Progenitor cell of endocrine pancreas (in vitro differentiated cells): Measurements from ENCODE around the gene PCDHB16. TPM values are rescaled to one million over a fixed set of nuclear protein-coding genes. Genes with fewer than 3 reads are reported as not detected.
"Not testable (repeated sequence)": the region's sequence is repeated elsewhere in the genome, so short reads cannot be mapped to it uniquely, and the experiment has no call there.

Experiments
- DNase-seq: peaks from one replicate; pipeline ENCODE4 v3.0.0; 2021; ENCODE audit warnings: low spot score; ENCODE audit not compliant: unreplicated experiment
- H3K27ac Mint-ChIP-seq: 2 replicates; pipeline ENCODE4 v1.8.0; 2021; ENCODE audit warnings: mild to moderate bottlenecking, moderate library complexity, mixed read lengths
- H3K27me3 Mint-ChIP-seq: 2 replicates; pipeline ENCODE4 v1.8.0; 2021; ENCODE audit warnings: mixed read lengths
- H3K36me3 Mint-ChIP-seq: 2 replicates; pipeline ENCODE4 v1.8.0; 2022; ENCODE audit warnings: mixed read lengths; ENCODE audit not compliant: insufficient read depth
- H3K4me1 Mint-ChIP-seq: 2 replicates; pipeline ENCODE4 v1.8.0; 2021; ENCODE audit warnings: low read depth, mixed read lengths
- H3K4me3 Mint-ChIP-seq: 2 replicates; pipeline ENCODE4 v1.8.0; 2021; ENCODE audit warnings: low read depth, mild to moderate bottlenecking, moderate library complexity, mixed read lengths
- H3K9me3 Mint-ChIP-seq: 2 replicates; pipeline ENCODE4 v1.8.0; 2021; ENCODE audit warnings: low read depth, mixed read lengths
- total RNA-seq: library from RNA; stranded (reverse); gene quantifications from 2 replicates; pipeline ENCODE4 v1.2.1, GENCODE V29; 2021
- TF ChIP-seq, protein P1 (sequence below): fragments of 200-600 bp; sonication (generic); IDR thresholded peaks from one replicate; pipeline ENCODE4 v1.5.0; 2021; ENCODE audit warnings: antibody characterized with exemption, mild to moderate bottlenecking; ENCODE audit not compliant: unreplicated experiment

PCDHB16 gene
- total RNA-seq, 1 donor from 2014 or later: 11.9 TPM

DNA sequence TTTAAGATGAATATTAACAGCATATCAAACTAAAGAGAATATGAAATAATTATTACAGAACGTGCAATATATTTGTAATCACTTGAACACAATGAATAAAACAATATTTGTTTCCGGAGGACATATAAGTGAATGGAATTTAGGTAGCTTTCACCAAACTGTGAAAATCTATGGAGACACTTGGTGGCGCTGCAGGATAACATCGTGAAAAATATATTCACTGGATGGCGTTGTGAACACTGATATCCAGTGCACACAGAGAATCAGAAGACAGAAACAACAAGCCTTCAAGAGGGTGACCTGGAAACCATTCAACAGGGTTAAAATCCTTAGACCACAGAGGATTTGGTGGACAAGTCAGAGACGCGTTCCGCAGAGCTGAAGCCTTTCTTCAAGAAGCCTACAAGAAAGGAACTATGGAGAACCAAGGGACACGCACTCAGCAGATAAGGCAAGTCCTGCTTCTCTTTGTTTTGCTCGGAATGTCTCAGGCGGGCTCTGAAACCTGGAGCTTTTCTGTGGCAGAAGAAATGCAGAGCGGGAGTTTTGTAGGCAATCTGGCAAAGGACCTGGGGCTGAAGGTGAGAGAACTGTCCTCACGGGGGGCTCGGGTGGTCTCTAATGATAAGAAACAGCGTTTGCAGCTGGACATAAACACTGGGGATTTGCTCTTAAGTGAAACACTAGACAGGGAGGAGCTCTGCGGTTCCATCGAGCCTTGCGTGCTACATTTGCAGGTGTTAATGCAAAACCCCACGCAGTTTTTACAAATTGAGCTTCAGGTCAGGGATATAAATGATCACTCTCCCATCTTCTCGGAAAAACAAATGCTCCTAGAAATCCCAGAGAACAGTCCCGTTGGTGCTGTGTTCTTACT, 17.4 kb downstream of the PCDHB16 start, which contains the start of gene PCDHB11:
Gene PCDHB11, plus strand, starts transcription at position 269 of the 877 bp plus-strand sequence. Its CDS starts 148 bp downstream, at position 417.
- no peaks in the 10 kb centered on the region for H3K4me1 Mint-ChIP-seq
- no peaks in the 10 kb centered on the region for H3K27me3 Mint-ChIP-seq
- H3K9me3 Mint-ChIP-seq: peaks cover 34% of the 10 kb centered on the region
- DNase-seq: no peak
- H3K4me3 Mint-ChIP-seq: peak within 1 kb of the TSS; percentile 63
- H3K36me3 Mint-ChIP-seq: peaks cover 27% of the 10 kb centered on the region
- H3K27ac Mint-ChIP-seq: peak within 1 kb of the TSS; percentile 83
- TF ChIP-seq, protein P1, sequence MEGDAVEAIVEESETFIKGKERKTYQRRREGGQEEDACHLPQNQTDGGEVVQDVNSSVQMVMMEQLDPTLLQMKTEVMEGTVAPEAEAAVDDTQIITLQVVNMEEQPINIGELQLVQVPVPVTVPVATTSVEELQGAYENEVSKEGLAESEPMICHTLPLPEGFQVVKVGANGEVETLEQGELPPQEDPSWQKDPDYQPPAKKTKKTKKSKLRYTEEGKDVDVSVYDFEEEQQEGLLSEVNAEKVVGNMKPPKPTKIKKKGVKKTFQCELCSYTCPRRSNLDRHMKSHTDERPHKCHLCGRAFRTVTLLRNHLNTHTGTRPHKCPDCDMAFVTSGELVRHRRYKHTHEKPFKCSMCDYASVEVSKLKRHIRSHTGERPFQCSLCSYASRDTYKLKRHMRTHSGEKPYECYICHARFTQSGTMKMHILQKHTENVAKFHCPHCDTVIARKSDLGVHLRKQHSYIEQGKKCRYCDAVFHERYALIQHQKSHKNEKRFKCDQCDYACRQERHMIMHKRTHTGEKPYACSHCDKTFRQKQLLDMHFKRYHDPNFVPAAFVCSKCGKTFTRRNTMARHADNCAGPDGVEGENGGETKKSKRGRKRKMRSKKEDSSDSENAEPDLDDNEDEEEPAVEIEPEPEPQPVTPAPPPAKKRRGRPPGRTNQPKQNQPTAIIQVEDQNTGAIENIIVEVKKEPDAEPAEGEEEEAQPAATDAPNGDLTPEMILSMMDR: peak; percentile 32

DNA sequence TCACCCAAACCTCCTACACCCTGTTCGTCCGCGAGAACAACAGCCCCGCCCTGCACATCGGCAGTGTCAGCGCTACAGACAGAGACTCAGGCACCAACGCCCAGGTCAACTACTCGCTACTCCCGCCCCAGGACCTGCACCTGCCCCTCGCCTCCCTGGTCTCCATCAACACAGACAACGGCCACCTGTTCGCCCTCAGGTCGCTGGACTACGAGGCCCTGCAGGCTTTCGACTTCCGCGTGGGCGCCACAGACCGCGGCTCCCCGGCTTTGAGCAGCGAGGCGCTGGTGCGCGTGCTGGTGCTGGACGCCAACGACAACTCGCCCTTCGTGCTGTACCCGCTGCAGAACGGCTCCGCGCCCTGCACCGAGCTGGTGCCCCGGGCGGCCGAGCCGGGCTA, 18.9 kb downstream of the PCDHB16 start:
- H3K27me3 Mint-ChIP-seq, DNase-seq, H3K27ac Mint-ChIP-seq, H3K4me1 Mint-ChIP-seq, H3K4me3 Mint-ChIP-seq: not testable (repeated sequence)
- peaks cover 26% of the 10 kb centered on the region for H3K36me3 Mint-ChIP-seq
- H3K9me3 Mint-ChIP-seq: peaks cover 30% of the 10 kb centered on the region

DNA sequence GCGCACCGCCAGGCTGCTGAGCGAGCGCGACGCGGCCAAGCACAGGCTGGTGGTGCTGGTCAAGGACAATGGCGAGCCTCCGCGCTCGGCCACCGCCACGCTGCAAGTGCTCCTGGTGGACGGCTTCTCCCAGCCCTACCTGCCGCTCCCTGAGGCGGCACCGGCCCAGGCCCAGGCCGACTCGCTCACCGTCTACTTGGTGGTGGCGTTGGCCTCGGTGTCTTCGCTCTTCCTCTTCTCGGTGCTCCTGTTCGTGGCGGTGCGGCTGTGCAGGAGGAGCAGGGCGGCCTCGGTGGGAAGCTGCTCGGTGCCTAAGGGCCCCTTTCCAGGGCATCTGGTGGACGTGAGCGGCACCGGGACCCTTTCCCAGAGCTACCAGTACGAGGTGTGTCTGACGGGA, 19.5 kb downstream of the PCDHB16 start:
- not testable (repeated sequence) for H3K4me1 Mint-ChIP-seq, H3K27ac Mint-ChIP-seq, DNase-seq, H3K27me3 Mint-ChIP-seq
- Mint-ChIP-seq H3K9me3 (peaks cover 24% of the 10 kb centered on the region), H3K36me3 (peaks cover 24% of the 10 kb centered on the region), H3K4me3 (peak overlapping the region; percentile 19)

DNA sequence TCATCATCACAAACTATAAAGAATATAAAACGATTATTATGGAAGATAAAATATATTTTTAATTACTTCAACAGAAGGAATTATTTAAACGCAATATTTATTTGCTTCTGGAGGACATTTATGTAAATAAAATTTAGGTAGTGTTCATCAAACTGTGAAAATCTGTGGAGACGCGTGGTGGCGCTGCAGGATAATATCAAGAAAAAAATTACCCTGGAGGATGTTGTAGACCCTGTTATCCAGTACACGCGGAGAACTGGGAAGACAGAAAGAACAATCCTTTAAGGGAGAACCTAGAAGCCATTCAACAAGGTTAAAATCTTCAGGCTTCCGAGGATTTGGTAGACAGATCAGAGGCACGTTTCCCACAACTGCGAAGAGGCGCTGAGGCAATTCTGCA, 26.3 kb downstream of the PCDHB16 start, which contains the start of gene PCDHB12:
Gene PCDHB12, plus strand, starts transcription at position 242 of the 400 bp plus-strand sequence. CDS start 189 bp downstream, outside the sequence.
- Mint-ChIP-seq H3K27me3 (no peaks in the 10 kb centered on the region), H3K9me3 (peaks cover 30% of the 10 kb centered on the region), H3K27ac (peak within 1 kb of the TSS; percentile 76), H3K4me1 (no peaks in the 10 kb centered on the region), H3K4me3 (peak within 1 kb of the TSS; percentile 74), H3K36me3 (peaks cover 25% of the 10 kb centered on the region)
- TF ChIP-seq, protein P1: peak; percentile 41
- DNase-seq: no peak

DNA sequence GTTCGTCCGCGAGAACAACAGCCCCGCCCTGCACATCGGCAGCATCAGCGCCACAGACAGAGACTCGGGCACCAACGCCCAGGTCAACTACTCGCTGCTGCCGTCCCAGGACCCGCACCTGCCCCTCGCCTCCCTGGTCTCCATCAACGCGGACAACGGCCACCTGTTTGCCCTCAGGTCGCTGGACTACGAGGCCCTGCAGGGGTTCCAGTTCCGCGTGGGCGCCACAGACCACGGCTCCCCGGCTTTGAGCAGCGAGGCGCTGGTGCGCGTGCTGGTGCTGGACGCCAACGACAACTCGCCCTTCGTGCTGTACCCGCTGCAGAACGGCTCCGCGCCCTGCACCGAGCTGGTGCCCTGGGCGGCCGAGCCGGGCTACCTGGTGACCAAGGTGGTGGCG, 28.1 kb downstream of the PCDHB16 start:
- not testable (repeated sequence) for H3K4me3 Mint-ChIP-seq, H3K27me3 Mint-ChIP-seq, H3K27ac Mint-ChIP-seq, DNase-seq, H3K4me1 Mint-ChIP-seq
- H3K9me3 Mint-ChIP-seq: peaks cover 38% of the 10 kb centered on the region
- peaks cover 36% of the 10 kb centered on the region for H3K36me3 Mint-ChIP-seq

DNA sequence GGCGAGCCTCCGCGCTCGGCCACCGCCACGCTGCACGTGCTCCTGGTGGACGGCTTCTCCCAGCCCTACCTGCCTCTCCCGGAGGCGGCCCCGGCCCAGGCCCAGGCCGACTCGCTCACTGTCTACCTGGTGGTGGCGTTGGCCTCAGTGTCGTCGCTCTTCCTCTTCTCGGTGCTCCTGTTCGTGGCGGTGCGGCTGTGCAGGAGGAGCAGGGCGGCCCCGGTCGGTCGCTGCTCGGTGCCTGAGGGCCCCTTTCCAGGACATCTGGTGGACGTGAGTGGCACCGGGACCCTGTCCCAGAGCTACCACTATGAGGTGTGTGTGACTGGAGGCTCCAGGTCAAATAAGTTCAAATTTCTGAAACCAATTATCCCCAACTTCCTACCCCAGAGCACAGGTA, 28.7 kb downstream of the PCDHB16 start:
- not testable (repeated sequence) for H3K4me1 Mint-ChIP-seq, DNase-seq, H3K4me3 Mint-ChIP-seq, H3K27me3 Mint-ChIP-seq, H3K27ac Mint-ChIP-seq
- H3K36me3 Mint-ChIP-seq: peaks cover 35% of the 10 kb centered on the region
- H3K9me3 Mint-ChIP-seq: peaks cover 39% of the 10 kb centered on the region

DNA sequence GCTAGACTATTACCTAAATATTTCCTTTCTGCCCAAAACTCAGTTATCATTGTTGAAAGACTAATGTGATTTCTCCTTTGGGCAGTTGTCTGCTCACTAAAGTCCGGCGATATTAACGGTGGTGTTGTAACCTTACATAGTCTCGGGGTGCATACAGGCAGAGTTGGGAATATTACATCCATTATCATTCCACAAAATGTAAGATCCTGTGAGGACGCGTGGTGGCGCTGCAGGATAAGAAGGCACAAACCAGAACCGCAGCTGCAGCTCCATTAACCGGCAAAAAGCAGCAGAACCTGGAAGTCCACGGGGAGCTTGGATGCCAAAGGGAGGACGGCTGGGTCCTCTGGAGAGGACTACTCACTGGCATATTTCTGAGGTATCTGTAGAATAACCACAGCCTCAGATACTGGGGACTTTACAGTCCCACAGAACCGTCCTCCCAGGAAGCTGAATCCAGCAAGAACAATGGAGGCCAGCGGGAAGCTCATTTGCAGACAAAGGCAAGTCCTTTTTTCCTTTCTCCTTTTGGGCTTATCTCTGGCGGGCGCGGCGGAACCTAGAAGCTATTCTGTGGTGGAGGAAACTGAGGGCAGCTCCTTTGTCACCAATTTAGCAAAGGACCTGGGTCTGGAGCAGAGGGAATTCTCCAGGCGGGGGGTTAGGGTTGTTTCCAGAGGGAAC, 31.6 kb downstream of the PCDHB16 start, which contains the start of gene PCDHB13:
Gene PCDHB13, plus strand, starts transcription at position 264 of the 684 bp plus-strand sequence. Its CDS starts 205 bp downstream, at position 469.
- H3K27ac Mint-ChIP-seq, DNase-seq, H3K27me3 Mint-ChIP-seq, H3K4me1 Mint-ChIP-seq: not testable (repeated sequence)
- TF ChIP-seq, protein P1: peak; percentile 23
- peaks cover 45% of the 10 kb centered on the region for H3K36me3 Mint-ChIP-seq
- peaks cover 46% of the 10 kb centered on the region for H3K9me3 Mint-ChIP-seq
- peak within 1 kb of the TSS; percentile 60 for H3K4me3 Mint-ChIP-seq

DNA sequence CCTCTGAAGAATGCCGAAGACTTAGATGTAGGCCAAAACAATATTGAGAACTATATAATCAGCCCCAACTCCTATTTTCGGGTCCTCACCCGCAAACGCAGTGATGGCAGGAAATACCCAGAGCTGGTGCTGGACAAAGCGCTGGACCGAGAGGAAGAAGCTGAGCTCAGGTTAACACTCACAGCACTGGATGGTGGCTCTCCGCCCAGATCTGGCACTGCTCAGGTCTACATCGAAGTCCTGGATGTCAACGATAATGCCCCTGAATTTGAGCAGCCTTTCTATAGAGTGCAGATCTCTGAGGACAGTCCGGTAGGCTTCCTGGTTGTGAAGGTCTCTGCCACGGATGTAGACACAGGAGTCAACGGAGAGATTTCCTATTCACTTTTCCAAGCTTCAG, 32.4 kb downstream of the PCDHB16 start:
- H3K4me1 Mint-ChIP-seq, DNase-seq, H3K27me3 Mint-ChIP-seq, H3K4me3 Mint-ChIP-seq, H3K27ac Mint-ChIP-seq: not testable (repeated sequence)
- Mint-ChIP-seq H3K9me3 (peaks cover 45% of the 10 kb centered on the region), H3K36me3 (peaks cover 43% of the 10 kb centered on the region)

DNA sequence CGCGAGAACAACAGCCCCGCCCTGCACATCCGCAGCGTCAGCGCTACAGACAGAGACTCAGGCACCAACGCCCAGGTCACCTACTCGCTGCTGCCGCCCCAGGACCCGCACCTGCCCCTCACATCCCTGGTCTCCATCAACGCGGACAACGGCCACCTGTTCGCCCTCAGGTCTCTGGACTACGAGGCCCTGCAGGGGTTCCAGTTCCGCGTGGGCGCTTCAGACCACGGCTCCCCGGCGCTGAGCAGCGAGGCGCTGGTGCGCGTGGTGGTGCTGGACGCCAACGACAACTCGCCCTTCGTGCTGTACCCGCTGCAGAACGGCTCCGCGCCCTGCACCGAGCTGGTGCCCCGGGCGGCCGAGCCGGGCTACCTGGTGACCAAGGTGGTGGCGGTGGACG, 33.3 kb downstream of the PCDHB16 start:
- H3K4me1 Mint-ChIP-seq, DNase-seq, H3K27ac Mint-ChIP-seq, H3K27me3 Mint-ChIP-seq, H3K4me3 Mint-ChIP-seq: not testable (repeated sequence)
- Mint-ChIP-seq H3K9me3 (peaks cover 45% of the 10 kb centered on the region), H3K36me3 (peaks cover 40% of the 10 kb centered on the region)

DNA sequence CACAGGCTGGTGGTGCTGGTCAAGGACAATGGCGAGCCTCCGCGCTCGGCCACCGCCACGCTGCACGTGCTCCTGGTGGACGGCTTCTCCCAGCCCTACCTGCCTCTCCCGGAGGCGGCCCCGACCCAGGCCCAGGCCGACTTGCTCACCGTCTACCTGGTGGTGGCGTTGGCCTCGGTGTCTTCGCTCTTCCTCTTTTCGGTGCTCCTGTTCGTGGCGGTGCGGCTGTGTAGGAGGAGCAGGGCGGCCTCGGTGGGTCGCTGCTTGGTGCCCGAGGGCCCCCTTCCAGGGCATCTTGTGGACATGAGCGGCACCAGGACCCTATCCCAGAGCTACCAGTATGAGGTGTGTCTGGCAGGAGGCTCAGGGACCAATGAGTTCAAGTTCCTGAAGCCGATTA, 33.8 kb downstream of the PCDHB16 start:
- peaks cover 43% of the 10 kb centered on the region for H3K9me3 Mint-ChIP-seq
- not testable (repeated sequence) for H3K4me1 Mint-ChIP-seq, DNase-seq, H3K27me3 Mint-ChIP-seq, H3K4me3 Mint-ChIP-seq, H3K27ac Mint-ChIP-seq
- peaks cover 39% of the 10 kb centered on the region for H3K36me3 Mint-ChIP-seq
